Stomach (tissue), 9 donors: ENCODE measurements around the gene GPX6. TPM values are rescaled to one million over a fixed set of nuclear protein-coding genes. Genes with fewer than 3 reads are reported as not detected.

Source experiments
- DNase-seq, 2 donors: peaks; one replicate each; pipeline versions ENCODE4 v3.0.0 to v3.0.0-alpha.2; 2013 to 2019
- H3K27ac ChIP-seq, 5 donors: fragments of 200-600 bp in 4 of 5; sonication (generic) in 4 of 5; one replicate each; pipeline ENCODE4 v1.5.1; 2013 to 2019; ENCODE audit warnings: mild to moderate bottlenecking in 1 of 5, moderate library complexity in 1 of 5
- H3K27me3 ChIP-seq, 3 donors: fragments of 200-600 bp; sonication (generic); one replicate each; pipeline ENCODE4 v1.5.1; 2017 to 2019; ENCODE audit warnings: mixed run types in 1 of 3
- H3K36me3 ChIP-seq, 4 donors: fragments of 200-600 bp; sonication (generic); 1 replicate in 3 of 4; 2 replicates in 1 of 4; pipeline ENCODE4 v1.5.1; 2016 to 2019
- H3K4me1 ChIP-seq, 4 donors: fragments of 200-600 bp; sonication (generic); one replicate each; pipeline ENCODE4 v1.5.1; 2016 to 2019
- H3K4me3 ChIP-seq, 4 donors: fragments of 200-600 bp; sonication (generic) in 3 of 4; one replicate each; pipeline ENCODE4 v1.5.1; 2016 to 2019; ENCODE audit warnings: mild to moderate bottlenecking in 1 of 4
- H3K9me3 ChIP-seq, 4 donors: fragments of 200-600 bp; sonication (generic); one replicate each; pipeline ENCODE4 v1.5.1; 2016 to 2019
- CTCF ChIP-seq, 7 experiments: fragments of 450-650 bp in 4 of 7; fragments of 200-600 bp in 3 of 7; sonication (generic) in 3 of 7; IDR thresholded peaks; one replicate each; pipeline ENCODE4 v1.5.1; 2016 to 2019; ENCODE audit warnings: antibody characterized with exemption in 7 of 7, control low read depth in 2 of 7, mild to moderate bottlenecking in 1 of 7
- EP300 ChIP-seq: sonication (generic); formaldehyde crosslinking; IDR thresholded peaks from one replicate; pipeline ENCODE4 v1.6.1; 2017; ENCODE audit warnings: antibody characterized with exemption
- POLR2A ChIP-seq, 4 donors: fragments of 450-650 bp; IDR thresholded peaks; one replicate each; pipeline ENCODE4 v1.6.1; 2016; ENCODE audit warnings: antibody characterized with exemption in 4 of 4, control low read depth in 2 of 4, mild to moderate bottlenecking in 1 of 4, moderate library complexity in 1 of 4
- POLR2AphosphoS5 ChIP-seq, 3 donors: sonication (generic); formaldehyde crosslinking; IDR thresholded peaks; one replicate each; pipeline ENCODE4 v1.6.1; 2016; ENCODE audit warnings: antibody characterized with exemption in 3 of 3
- WGBS, 5 donors: extraction: QIAGEN DNeasy Blood & Tissue Kit in 3 of 5; methylation state at CpG; one replicate each; pipeline versions ENCODE4 v1.1.5 to v1.1.7; 2013 to 2018; 5-methylcytosine and 5-hydroxymethylcytosine counted together
- intact Hi-C: fragments of 100-400 bp; cut with DNase I; formaldehyde crosslinking; loops from one replicate; pipeline ENCODE4 v1.15.1; 2023; ENCODE audit warnings: low total_unique reads
- polyA plus RNA-seq, 3 donors: library from polyadenylated mRNA; stranded (reverse); fragments of 200-250 nt; gene quantifications; one replicate each; pipeline ENCODE4 v1.2.3, GENCODE V29; 2013
- total RNA-seq, 5 donors: library from RNA; depleted of rRNA; stranded (reverse); fragments of >200 nt; gene quantifications; one replicate each; pipeline versions ENCODE4 v1.1.0 to v1.2.3, GENCODE V29; 2014 to 2016
- donor health status: healthy with polysubstance abuse.
- donor health status: Bipolar disorder and iron deficiency.
- donor health status: healthy.

GPX6 gene
- total and polyA plus RNA-seq, 8 donors: not detected

- peaks cover 0 to 83% (median 25%) of the 10 kb centered on the region in 3 donors for H3K27me3 ChIP-seq
- no peak for TF ChIP-seq POLR2AphosphoS5 (IDR thresholded peaks at IDR 0.05)
- TF ChIP-seq CTCF (IDR thresholded peaks at IDR 0.05): no peak
- TF ChIP-seq EP300: no peak
- TF ChIP-seq POLR2A (IDR thresholded peaks at IDR 0.05): no peak
- intact Hi-C loops: no loop called here
- H3K9me3 ChIP-seq: peaks cover 0 to 8% (median 4%) of the 10 kb centered on the region in 4 donors
- peak; percentile 28 to 86 for DNase-seq
- H3K4me1 ChIP-seq: peaks cover 0 to 16% (median 6%) of the 10 kb centered on the region in 4 donors
- peak overlapping the region; percentile 26 to 34 (median 30) for H3K4me3 ChIP-seq
- H3K27ac ChIP-seq: peak overlapping the region in 2 of 5 donors; percentile 64 to 73
- WGBS, 5 donors: 5 to 7% (median 7%) methylated on average over 37 to 40 of the region's 40 CpGs
- H3K36me3 ChIP-seq: no peaks in the 10 kb centered on the region
These were observed 26.0 kb downstream of the GPX6 start for GRCh38 chr6:28489366-28490204.

GRCh38 chr6:28488916-28489365 is 26.7 kb downstream of the GPX6 start:
- intact Hi-C loops: no loop called here
- Histone ChIP-seq H3K4me3 (peak overlapping the region in 2 of 4 donors; percentile 28 to 32), H3K27me3 (peaks cover 0 to 78% (median 25%) of the 10 kb centered on the region in 3 donors), H3K27ac (peak overlapping the region in 1 of 5 donors; percentile 73), H3K36me3 (no peaks in the 10 kb centered on the region), H3K9me3 (peaks cover 0 to 8% (median 4%) of the 10 kb centered on the region in 4 donors), H3K4me1 (peaks cover 0 to 16% (median 6%) of the 10 kb centered on the region in 4 donors)
- peak in 1 of 2 donors; percentile 67 for DNase-seq
- WGBS, 5 donors: 27 to 33% (median 32%) methylated on average over 14 of the region's 14 CpGs
- TF ChIP-seq EP300 (no peak), POLR2AphosphoS5 (IDR thresholded peaks at IDR 0.05) (no peak), CTCF (IDR thresholded peaks at IDR 0.05) (no peak), POLR2A (IDR thresholded peaks at IDR 0.05) (no peak)

- no peak overlapping the region for H3K27ac ChIP-seq
- H3K4me3 ChIP-seq: no peak overlapping the region
- TF ChIP-seq POLR2AphosphoS5 (IDR thresholded peaks at IDR 0.05): no peak
- H3K4me1 ChIP-seq: peaks cover 0 to 16% (median 6%) of the 10 kb centered on the region in 4 donors
- WGBS, 5 donors: 45 to 72% (median 59%) methylated on average over 3 of the region's 3 CpGs
- no peaks in the 10 kb centered on the region for H3K36me3 ChIP-seq
- no peak for DNase-seq
- peaks cover 0 to 73% (median 25%) of the 10 kb centered on the region in 3 donors for H3K27me3 ChIP-seq
- H3K9me3 ChIP-seq: peaks cover 0 to 8% (median 4%) of the 10 kb centered on the region in 4 donors
- intact Hi-C loops: no loop called here
These were observed 28.4 kb downstream of the GPX6 start for GRCh38 chr6:28486988-28487742.

GRCh38 chr6:28486533-28486932 is 29.1 kb downstream of the GPX6 start:
- H3K4me3 ChIP-seq: no peak overlapping the region
- no peak for TF ChIP-seq POLR2AphosphoS5 (IDR thresholded peaks at IDR 0.05)
- TF ChIP-seq POLR2A (IDR thresholded peaks at IDR 0.05): no peak
- no peak for TF ChIP-seq CTCF (IDR thresholded peaks at IDR 0.05)
- no peak for TF ChIP-seq EP300
- H3K27me3 ChIP-seq: peaks cover 0 to 74% (median 25%) of the 10 kb centered on the region in 3 donors
- no peaks in the 10 kb centered on the region for H3K36me3 ChIP-seq
- 88 to 100% (median 96%) methylated on average over 1 of the region's 1 CpG for whole genome bisulfite sequencing, 5 donors
- peaks cover 0 to 16% (median 6%) of the 10 kb centered on the region in 4 donors for H3K4me1 ChIP-seq
- DNase-seq: no peak
- H3K27ac ChIP-seq: no peak overlapping the region
- H3K9me3 ChIP-seq: peaks cover 0 to 8% (median 4%) of the 10 kb centered on the region in 4 donors
- intact Hi-C loops: no loop called here
